Activated CD8-positive, alpha-beta memory T cell treated with anti-CD3 and anti-CD28 coated beads for 48 hours (primary cell): ENCODE results near the gene ARHGAP40.

Experiments used
- DNase-seq, 3 experiments: peaks; one replicate each; pipeline ENCODE4 v3.0.0-alpha.2; 2020; ENCODE audit warnings: low read depth in 2 of 3, low spot score in 2 of 3

ARHGAP40 gene

DNA sequence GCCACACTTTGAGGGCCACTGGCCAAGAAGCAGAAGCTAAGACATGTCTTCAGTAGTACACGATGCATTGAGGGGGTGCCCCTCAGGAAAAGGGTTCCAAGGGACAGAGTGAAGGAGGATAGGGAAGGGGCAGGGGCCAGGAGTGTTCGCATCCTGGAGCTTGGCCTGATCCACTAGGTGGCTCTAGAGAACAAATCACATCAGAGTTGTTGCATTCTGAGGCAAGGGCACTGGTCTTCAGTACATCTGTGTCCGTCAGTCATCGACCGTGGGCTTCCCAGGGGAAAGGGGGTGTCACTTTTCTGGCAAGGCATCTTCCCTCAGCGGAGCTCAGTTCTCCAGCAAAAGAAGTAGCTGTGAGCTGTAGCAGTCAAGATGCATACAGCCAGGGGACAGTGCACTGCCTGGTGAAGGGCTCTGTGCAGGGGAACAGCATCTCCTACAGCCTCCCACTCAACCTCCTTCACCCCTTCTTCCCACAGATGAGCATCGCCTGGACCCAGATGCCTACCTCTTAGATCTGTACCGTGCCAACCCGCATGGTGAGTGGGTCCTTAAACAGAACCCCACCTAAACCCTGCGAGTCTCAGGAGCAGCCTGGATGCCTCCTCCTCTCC is 47.8 kb downstream of the ARHGAP40 start:
- no peak for DNase-seq

DNA sequence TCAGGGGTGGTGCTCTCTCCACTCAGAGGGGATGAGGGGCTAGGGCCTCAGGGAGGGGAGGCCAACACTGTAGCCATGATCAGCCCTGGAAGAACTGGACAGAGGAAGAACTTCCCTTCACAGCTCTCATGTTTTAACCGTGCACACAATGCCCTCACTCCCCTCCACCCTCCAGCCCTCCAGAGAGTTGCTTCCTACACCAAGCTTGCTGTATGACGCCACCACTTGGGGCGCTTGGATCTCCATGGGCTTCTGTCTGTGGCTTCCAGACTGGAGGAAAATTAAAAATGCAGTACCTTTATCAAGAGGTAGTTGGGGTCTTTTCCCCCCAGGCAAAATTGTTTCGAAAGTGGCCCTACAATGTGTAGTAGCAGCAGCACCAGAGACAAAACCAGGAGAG is 48.4 kb downstream of the ARHGAP40 start:
- DNase-seq = no peak

DNA sequence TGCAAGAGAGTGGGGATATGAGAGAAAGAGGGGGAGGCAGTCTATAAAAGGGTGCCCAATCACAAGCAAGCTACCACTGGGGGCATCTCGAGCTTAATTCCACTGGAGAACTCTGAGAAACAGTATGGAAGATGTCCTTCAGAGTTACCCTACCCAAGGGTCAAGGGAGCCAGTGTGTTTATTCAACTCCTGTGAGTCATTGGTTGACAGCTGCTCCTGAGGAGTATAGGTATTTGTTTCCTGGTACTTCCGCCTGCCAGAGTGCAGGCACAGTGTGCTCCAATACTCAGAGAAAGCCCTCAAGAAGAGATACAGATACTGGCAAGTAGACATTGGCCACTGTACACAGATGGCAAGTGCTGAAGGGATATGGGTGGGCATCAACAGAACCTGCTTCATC is 49.5 kb downstream of the ARHGAP40 start:
- no peak for DNase-seq

DNA sequence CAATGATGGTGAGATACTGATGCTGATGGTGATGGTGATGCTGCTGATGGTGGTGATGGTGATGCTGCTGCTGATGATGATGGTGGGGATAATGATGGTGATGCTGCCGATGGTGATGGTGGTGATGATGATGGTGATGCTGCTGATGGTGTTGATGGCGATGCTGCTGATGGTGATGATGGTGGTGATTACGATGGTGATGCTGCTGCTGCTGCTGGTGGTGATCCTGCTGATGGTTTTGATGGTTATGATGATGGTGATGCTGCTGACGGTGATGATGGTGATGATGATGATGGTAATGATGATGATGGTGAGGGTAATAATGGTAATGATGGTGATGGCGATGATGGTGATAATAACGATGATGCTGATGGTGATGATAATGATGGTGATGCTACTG is 50.0 kb downstream of the ARHGAP40 start:
- DNase-seq = no peak

DNA sequence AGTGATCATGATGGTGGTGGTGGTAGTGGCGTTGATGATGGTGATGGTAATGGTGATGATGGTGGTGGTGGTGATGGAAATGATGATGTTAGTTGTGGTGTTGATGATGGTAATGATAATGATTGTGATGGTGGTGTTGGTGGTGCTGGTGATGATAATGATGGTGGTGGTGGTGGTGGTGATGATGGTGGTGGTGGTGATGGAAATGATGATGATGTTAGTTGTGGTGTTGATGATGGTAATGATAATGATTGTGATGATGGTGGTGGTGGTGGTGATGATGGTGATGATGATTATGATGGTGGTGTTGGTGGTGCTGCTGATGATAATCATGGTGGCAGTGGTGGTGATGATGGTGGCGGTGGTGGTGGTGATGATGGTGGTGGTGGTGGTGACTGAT is 51.4 kb downstream of the ARHGAP40 start:
- no peak for DNase-seq

DNA sequence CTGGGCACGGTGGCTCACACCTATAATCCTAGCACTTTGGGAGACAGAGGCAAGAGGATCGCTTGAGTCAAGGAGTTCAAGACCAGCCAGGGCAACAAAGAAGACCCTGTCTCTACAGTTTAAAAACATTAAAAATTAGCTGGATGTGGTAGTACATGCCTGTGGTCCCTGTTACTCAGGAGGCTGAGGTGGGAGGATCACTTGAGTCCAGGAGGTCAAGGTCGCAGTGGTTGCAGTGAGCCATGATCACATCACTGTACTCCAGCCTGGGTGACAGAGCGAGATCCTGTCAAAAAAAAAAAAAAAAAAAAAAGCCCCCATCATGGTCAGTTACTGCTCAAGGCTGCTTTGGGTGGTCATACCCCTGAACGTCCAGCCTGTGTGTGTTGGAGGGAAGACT is 55.8 kb downstream of the ARHGAP40 start:
- DNase-seq = no peak

DNA sequence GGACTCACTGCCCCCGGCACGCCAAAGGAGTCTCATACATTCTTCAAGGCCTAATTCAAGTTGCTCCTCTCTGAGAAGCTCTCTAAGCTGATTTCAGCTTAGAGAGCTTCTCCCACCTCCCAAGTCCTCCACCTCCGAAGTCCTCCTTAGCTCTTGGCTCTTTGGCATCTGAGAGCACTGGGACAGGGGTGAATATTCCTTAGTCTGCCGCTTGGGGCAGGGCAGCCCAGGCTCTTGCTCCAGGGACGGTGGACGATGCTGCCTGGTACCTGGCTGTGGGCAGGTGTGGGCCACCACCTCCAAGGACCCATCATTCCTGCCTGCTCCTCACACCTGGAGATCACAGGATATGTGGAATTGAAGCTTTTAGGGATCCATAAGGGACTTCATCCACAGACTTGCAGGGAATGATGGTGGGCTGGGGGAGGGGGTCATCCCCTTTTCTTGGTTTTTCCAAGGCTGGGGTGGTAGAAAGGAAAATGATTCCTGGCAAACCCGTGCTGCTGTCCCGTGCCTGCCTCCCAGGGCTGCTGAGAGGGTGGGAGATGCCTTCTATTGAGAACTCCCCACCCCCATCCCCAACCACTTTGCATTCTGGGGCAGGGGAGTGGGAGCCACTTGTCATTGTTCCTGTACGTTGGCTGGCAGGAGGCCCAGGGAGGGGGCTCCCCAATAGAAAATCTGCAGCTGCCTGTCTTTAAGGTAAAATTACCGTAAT is 57.4 kb downstream of the ARHGAP40 start:
- DNase-seq = no peak

DNA sequence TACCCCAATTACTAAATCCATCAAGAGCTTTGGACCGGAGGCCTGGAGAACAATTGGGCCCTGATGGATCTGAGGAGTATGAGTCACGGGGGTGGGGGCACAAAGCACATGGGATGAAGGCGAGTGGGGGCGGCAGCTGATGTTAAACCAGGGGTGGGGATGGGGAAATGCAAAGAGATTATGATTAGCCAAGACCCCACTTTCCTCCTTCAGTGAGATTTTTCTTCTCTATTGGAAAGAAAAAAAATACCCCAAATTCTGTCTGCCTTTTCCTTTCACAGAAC is 57.9 kb downstream of the ARHGAP40 start:
- no peak for DNase-seq

DNA sequence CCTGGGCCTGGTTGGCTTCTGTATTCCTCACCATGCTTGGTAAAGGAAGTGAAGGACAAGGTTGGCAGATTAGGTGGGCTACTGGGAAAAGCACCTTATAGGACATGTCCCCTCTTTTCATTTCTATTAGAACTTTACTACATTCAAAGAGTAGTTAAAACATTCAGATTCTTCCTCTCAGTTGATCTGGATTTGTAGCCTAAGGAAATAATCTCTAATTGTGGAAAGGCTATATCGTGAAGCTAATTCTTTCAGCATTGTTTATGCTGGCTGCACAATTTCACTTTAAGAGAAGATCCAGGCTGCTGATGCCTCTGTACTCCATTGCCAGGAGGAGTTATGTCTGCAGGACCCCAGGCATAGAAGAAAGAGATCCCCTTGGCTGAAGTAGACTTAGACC is 58.8 kb downstream of the ARHGAP40 start:
- DNase-seq = no peak

DNA sequence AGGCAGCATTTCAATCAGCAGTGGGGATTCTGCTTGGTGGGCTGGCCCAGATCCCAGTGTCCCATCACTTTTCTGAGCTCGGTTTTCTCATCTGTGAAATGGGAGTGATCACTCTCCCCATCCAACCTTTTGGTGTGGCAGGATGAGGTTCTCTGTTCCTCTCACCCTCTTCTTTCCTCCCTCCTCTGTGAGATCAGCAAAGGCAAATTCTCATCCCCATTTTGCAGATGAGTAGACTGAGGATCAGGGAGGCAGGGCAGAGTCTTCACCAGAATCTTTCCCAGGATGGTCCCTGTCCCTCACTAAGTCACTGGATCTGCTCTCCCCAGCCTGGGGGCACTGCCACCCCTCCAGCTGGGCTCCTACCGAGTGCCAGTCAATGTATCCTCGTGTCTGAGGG is 62.1 kb downstream of the ARHGAP40 start:
- DNase-seq = no peak

DNA sequence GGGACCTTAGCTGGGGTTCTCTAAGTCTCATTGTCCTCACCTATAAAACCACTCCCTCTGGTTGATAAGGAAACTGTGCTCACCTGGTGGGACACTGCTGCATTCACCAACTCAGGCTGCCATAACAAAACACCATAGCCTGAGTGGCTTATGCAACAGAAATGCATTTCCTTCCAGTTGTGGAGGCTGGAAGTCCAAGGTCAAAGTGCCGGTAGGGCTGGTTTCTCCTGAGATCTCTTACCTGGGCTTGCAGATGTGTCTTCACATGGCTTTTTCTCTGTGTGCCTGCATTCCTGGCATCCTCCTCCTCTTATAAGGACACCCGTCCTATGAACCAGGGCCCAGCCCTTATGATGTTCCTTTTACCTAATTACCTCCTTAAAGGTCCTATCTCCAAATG is 62.7 kb downstream of the ARHGAP40 start:
- DNase-seq = no peak

DNA sequence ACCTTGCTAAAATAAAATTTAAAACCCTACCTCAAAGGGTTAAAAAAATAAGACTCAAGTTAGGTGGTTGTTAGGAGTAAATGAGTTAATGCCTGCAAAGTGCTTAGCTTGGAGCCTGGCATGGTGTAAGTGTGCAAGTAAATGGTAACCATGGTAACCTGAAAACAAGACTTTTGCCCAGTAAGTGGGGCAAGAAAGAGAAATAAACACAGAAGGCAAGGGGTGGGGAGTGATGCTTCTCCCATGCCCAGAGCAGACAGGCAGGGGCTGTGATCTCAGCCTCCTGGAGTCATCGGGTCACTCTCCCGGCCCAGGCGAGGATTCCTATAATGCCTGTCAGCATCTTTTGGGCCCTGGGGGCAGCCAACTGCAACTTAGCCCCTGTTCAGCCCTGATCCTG is 63.5 kb downstream of the ARHGAP40 start:
- DNase-seq = no peak

DNA sequence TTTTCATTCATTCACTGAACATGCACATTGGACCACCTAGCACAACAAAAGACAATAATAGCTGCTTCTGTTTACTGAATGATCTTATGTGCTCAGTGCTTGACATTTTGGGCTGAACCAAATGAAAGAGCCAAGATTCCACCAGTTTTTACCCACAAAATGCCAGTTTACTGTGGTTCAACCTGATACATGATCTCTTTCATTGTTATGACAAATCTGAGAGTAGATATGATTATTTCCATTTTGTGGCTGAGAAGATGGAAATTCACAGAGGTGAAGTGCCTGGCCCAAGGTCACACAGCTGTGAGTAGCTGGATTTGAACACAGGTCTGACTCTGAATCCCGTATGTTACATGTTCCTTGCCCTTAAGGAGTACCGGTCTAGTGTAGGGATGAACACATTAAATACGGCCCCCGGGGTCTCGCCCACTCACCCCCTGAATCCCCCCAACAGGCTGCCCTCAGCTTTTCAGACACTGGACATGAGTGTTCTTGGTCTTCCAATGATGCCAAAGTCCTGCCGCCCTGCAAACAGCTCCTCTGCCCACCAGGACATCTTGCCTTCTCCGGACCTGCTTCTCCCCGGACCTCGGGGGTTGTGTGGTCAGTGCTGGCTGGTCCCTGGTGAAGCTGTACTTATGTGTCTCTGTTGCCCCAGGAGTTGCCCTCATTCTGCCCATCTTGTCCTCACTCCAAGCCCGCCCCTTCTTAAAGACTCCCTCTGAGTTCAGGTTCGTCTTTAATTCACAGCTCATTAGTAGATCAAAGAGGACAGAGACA is 64.1 kb downstream of the ARHGAP40 start:
- DNase-seq = no peak

DNA sequence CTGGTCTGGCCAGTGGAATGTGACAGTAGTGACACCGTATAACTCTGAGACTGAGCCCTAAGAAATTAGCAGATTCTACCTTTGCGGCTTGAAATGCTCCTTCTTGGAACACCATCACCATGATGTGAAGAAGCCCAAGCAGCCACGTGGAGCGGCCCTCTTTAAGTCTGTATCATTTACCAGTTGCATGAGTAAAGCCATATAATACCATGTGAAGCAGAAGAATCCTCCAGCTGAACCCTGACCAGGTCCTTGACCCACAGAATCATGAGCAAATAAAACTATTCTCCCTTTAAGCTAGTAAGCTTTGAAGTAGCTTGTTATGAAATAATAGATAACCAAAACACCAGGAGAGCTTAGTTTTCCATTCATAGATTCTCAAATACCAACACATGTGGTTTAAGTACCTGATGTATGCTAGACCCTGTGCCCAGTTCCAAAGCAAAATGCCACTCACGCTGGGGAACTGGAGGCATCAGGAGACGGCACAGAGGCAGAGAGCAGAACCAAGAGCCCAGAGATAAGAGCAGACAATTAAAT is 65.9 kb downstream of the ARHGAP40 start:
- no peak for DNase-seq

DNA sequence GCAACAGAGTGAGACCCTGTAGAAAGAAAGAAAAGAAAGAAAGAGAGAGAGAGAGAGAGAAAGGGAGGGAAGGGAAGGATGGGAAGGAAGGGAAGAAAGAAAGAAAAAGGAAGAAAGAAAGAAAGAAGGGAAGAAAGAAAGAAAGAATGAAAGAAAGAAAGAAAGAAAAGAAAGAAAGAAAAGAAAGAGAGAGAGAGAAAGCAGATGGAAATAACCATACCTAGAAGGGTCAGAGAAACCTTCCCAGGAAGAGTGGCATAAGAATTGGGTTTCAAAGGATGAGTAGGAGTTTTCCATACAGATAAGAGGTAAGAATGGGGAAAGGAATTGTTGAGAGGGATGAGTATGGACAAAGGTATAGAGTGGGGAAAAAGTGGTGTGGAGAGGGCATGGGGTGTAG is 68.1 kb downstream of the ARHGAP40 start:
- DNase-seq = no peak

DNA sequence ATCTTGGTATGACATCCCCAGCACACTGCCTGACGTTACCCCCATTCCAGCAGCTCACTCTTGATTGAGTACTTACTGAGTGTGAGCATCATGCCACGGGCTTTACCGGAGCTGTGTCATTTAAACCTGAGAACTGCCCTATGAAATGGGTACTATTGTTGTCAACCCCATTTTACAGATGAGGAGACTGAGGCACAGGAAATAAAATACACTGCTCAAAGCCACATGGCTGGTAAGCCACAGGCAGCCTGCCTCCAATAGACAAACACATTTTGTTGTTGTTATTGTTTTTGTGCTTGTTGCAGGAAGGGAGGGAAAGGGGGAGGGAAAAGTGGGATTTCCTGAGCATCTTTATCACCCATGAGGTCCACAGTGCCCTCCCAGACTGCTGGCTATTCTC is 69.2 kb downstream of the ARHGAP40 start:
- DNase-seq = no peak

DNA sequence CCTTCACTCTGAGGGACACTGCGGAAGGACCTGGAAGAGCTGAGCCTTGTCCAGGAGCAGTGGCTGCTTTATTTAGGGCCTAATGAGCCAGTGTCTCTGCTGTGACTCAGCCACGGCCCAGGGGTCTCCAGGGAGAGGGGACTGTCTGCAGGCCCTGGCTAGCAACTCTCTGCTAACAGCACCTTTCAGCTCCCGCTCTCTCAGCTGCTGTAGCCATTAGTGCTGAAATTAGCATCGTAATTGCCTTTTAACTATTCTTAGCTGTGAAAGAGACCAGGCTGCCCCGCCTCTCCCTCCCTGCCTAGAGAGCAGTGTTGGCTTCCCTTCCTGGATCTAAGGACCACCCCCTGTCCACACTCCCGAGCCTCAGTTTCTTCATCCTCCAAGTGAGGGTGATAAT is 69.6 kb downstream of the ARHGAP40 start:
- DNase-seq = no peak

DNA sequence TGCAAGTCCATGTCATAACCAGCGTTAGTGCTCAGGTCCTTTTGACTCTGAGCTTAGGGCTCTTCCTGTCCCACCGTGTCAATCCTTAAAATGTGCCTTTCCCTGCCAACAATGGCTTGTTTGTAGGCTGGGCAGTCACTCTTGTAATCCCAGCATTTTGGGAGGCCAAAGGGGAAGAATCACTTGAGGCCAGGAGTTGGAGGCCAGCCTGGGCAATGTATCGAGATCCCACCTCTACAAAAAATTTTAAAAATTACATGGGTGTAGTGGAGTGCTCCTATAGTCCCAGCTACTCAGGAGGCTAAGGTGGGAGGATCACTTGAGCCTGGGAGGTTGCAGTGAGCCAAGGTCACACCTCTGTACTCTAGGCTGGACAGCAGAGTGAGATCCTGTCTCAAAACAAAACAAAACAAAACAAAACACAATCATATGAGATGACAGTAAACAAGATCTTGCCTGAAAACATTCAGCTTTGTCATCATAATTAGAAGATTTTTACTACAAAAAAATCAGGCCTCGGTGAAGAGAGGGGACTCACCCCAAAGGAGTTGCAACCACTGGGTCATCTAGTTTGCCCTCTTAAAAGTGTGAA is 70.2 kb downstream of the ARHGAP40 start:
- DNase-seq = no peak

DNA sequence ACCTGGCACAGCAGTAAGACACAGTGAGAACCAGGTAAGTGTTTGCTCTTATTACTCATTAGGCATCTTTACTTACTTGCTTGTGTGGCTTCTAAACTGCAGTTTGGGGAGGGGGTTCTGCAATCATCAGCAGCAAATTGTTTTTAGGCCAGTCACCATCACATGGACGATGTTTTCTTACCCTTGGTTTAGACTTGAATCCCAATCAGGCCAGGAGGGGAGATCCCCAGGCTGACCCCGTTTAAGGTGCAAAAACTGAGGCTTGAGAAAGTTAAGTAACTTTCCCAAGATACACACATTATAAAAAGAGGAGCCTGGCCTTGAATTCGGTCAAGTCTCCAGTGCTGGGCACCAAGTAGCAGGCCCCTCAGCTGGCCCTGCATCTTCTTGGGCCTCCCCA is 70.9 kb downstream of the ARHGAP40 start:
- no peak for DNase-seq

DNA sequence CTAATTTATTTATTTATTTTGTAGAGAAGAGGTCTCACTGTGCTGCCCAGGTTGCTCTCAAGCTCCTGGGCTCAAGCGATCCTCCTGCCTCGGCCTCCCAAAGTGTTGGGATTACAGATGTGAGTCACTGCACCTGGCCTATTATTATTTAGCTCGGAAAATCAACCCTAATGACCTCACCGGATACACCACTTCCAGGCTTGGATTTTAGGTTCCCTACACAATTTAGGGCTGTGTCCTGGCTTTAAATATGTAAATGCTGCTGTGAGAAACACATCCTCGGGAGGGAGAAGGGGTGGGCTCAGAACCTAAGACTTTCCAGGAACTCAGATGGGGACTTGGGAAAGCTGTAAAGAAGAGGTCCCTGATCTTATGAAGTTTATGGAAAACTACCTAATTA is 71.7 kb downstream of the ARHGAP40 start:
- DNase-seq = no peak

DNA sequence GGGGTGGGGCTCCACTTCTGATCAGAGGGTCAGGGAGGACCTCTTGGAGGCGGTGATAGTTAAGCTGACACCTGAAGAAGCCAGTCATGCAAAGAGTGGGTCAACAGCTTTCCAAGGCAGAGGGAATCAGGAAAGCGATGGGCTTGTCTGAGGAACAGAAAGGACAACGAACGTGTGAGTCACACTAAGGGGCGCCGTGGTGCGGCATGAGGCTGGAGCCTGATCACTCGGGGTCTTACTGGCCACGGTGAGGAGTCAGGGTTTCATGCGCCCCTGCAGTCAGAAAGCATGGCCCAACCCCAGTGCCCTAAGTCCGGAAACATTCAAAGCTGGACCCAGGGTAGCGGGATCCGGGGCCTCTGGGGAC is 72.1 kb downstream of the ARHGAP40 start:
- no peak for DNase-seq
